ENCODE data around the gene MTMR10.

MTMR10 gene

GRCh38 chr15:30956216-30957124 is 35.0 kb downstream of the MTMR10 start:
- DNase-seq = peak; percentile 23

DNA sequence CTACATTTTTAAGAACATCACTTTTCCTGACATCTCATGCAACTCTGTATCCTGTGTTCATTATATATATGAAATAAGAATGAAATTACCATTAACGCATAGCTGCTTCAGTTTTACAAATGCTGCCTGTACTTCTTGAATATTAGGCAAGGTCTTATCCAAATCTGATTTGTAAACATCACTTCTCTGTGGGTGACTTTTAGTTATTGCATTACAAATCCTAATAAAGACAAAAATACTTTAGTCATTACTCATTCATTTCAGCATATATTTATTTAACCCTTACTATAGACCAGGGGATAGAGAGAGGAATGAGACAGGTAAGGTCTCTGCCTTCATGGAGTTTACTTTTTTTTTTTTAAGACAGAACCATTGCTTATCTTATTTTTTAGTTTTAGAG is 36.8 kb downstream of the MTMR10 start:
- peak; percentile 12 for DNase-seq

GRCh38 chr15:30953731-30954378 is 37.6 kb downstream of the MTMR10 start:
- DNase-seq = peak; percentile 85

DNA sequence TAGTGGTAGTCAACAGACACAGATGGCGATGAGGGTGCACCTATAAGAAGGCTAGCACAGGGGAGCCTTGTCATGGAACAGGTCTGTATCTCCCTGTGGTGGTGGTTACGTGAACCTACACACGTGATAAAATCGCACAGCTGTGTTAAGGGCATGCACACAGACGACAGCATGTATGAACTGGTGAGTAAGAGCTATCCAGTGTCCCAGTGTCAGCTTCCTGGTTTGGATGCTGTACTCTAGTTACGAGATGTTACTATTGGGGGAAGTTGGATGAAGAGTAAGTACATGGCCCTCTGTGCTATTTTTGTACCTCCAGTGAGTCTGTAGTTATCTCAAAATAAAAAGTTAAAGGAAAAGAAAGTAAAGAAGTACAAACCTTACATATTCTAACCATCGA is 38.2 kb downstream of the MTMR10 start:
- no peak for DNase-seq

DNA sequence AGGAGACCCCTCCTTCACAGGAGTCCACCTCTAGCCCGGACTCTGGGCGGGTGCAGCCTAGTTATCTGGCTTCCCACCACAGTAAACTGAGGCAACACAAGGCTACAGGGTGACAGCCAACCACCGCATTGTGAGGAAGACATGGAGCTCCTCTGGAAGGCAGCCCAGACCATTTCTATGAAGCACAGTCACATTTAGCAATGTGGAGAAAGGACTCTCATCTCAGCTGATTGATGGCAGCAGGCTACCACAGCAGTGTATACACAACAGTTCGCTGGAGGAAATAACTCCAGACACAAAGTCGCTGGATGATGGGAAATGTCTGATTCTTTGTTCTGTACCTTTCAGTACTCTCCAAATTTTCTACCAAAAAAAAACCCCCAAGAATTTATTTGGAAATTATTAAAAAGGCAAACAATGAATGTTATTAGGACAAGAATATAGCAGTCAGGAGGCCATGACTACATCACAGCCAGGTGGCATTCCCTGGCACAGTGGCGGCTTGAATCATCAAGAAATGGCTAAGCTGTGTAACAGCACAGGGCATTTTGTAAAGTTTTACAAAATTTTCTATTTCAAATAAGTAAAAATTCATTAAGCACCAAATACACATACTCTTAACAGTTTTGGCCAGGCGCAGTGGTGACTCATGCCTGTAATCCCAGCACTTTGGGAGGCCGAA is 47.6 kb downstream of the MTMR10 start:
- DNase-seq = no peak

DNA sequence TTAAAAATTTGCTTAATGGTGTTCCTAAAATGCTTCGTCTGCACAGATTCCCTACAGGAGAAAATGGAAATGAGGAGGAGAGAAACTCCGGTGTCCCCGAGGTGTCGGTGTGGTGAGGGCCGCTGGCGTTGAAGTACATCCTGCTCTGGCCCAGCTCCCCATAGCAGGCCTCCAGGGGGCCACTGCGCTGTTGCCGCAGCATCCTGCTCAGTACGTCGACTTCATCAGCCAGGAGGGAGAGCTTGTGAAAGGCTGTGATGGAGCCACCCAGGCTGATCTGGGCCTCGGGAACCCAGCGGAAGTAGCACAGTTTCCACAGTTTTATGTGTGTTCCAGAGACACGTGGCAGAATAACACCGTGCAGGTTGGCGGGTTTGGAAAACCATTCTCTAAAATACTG is 49.9 kb downstream of the MTMR10 start:
- DNase-seq = no peak

GRCh38 chr15:30940359-30940758 is 51.1 kb downstream of the MTMR10 start:
- no peak for DNase-seq

DNA sequence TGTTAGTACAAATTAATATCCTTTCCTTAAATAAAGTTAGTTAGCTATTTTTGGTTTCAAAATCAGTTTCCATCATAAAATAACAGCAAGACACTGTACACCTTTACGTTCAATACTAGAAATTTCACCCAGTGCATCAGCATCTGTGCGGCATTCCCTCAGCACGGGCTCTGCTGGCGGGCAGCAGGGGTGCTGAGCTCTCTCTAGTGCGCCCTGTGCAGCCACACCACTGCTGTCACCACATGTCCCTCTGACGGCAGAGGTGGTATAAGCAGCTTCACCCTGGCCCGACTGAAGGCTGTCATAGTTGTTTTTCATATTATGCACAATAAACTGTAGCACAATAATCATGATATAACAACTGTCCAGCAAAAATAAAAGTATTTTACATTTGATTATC is 52.3 kb downstream of the MTMR10 start:
- no peak for DNase-seq

GRCh38 chr15:30933293-30933692 is 58.1 kb downstream of the MTMR10 start:
- DNase-seq = no peak

DNA sequence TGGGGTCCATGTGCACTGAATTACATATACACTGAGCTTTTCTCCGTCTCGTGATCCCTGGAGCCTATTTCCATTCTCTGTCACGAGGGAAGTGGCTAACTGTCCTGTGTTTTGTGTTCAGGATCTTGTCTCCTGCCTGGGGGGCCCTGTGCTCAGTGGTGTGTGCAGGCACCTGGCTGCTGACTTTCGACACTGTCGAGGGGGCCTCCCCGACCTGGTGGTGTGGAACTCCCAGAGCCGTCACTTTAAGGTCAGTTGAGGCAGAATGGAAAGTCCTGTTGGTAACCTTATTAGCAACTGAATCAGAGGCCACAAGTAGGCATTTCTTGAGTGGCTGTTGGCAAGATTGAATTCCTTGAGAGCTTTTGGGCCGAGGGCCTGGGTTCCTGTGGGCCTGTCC is 61.0 kb downstream of the MTMR10 start:
- DNase-seq = no peak

- no peak for DNase-seq
These were observed 61.4 kb downstream of the MTMR10 start for GRCh38 chr15:30929982-30930381.

- DNase-seq = no peak
These were observed 62.3 kb downstream of the MTMR10 start for GRCh38 chr15:30929064-30929669.

GRCh38 chr15:30928076-30928475 is 63.4 kb downstream of the MTMR10 start:
- DNase-seq = no peak

- DNase-seq = no peak
These were observed 64.2 kb downstream of the MTMR10 start for GRCh38 chr15:30927148-30927761.

- no peak for DNase-seq
These were observed 65.3 kb downstream of the MTMR10 start for GRCh38 chr15:30926161-30926560.

DNA sequence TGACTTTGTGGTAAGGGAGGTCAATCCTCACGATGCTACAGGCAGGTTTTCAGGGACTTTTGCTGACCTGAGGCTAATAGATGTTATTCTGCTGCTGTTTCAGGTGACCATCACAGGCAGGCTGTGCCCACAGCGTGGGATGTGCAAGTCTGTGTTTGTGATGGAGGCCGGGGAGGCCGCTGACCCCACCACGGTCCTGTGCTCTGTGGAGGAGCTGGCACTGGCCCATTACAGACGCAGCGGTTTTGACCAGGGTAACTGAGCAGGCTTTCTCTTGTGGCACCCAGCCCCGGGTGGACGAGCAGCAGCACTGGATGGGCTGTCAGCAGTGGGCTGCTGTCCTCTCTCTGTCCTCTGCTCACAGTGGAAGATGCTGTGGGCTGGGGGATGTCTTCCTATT is 65.7 kb downstream of the MTMR10 start:
- DNase-seq = no peak

- DNase-seq = peak; percentile 83
These were observed 67.1 kb downstream of the MTMR10 start for GRCh38 chr15:30924353-30924752.

- DNase-seq = no peak
These were observed 68.0 kb downstream of the MTMR10 start for GRCh38 chr15:30923429-30923828.

GRCh38 chr15:30922480-30923311 is 68.7 kb downstream of the MTMR10 start:
- DNase-seq = peak; percentile 94

GRCh38 chr15:30921781-30922479 is 69.5 kb downstream of the MTMR10 start:
- no peak for DNase-seq

DNA sequence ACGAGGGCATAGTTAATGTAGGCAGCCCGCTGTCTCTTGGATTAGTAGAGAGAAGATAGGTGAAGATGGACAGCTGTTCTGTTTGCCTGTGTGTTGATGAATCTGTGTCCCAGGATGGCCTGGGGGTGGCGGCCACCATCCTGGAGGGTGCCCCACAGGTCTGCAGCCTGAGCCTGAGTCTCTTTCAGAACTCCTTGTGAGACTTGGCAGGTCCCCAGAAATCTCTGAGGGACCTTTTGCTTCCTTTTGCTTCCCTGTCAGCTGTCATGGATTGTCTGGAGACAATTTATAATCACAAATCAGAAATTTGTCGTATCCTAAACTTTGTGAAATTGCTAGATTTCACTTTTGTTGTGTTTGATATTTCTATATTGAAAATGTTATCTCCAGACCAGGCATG is 70.3 kb downstream of the MTMR10 start:
- no peak for DNase-seq
